T follicular helper cell (primary cell): ENCODE results near the gene DLEC1.
"Not testable (repeated sequence)": the region's sequence is repeated elsewhere in the genome, so short reads cannot be mapped to it uniquely, and the experiment has no call there.

Experiments
- DNase-seq: peaks from one replicate; pipeline ENCODE4 v3.0.0-alpha.2; 2020; ENCODE audit warnings: low read depth

DLEC1 gene

GRCh38 chr3:38084334-38085310, 45.6 kb downstream of the DLEC1 start:
- DNase-seq = peak; percentile 44

- no peak for DNase-seq
These were observed 46.4 kb downstream of the DLEC1 start for GRCh38 chr3:38085311-38085942.

- DNase-seq = no peak
These were observed 46.9 kb downstream of the DLEC1 start for GRCh38 chr3:38085943-38086324.

- no peak for DNase-seq
These were observed 47.5 kb downstream of the DLEC1 start for GRCh38 chr3:38086496-38086895.

- not testable (repeated sequence) for DNase-seq
These were observed 48.3 kb downstream of the DLEC1 start for GRCh38 chr3:38087278-38087677.

GRCh38 chr3:38088126-38089078, 49.4 kb downstream of the DLEC1 start:
- no peak for DNase-seq

- no peak for DNase-seq
These were observed 50.2 kb downstream of the DLEC1 start for GRCh38 chr3:38089163-38089562.

- no peak for DNase-seq
These were observed 51.4 kb downstream of the DLEC1 start for GRCh38 chr3:38090453-38090852.

GRCh38 chr3:38094999-38095398, 56.0 kb downstream of the DLEC1 start:
- no peak for DNase-seq

GRCh38 chr3:38095669-38096483, 56.9 kb downstream of the DLEC1 start:
- DNase-seq = no peak

- no peak for DNase-seq
These were observed 58.7 kb downstream of the DLEC1 start for GRCh38 chr3:38097446-38098375.

GRCh38 chr3:38098376-38098723, 59.3 kb downstream of the DLEC1 start:
- no peak for DNase-seq

GRCh38 chr3:38099518-38099917, 60.5 kb downstream of the DLEC1 start:
- no peak for DNase-seq

- DNase-seq = no peak
These were observed 61.5 kb downstream of the DLEC1 start for GRCh38 chr3:38100498-38100897.

GRCh38 chr3:38101811-38102443, 62.9 kb downstream of the DLEC1 start:
- no peak for DNase-seq

GRCh38 chr3:38102444-38102814, 63.4 kb downstream of the DLEC1 start:
- DNase-seq = no peak

- no peak for DNase-seq
These were observed 66.5 kb downstream of the DLEC1 start for GRCh38 chr3:38105525-38105924.

- DNase-seq = no peak
These were observed 69.1 kb downstream of the DLEC1 start for GRCh38 chr3:38107911-38108648.
